C4-2B (cell line): Measurements from ENCODE around the gene NR1I3.

ENCODE experiments used
- CTCF ChIP-seq: fragments of 450-650 bp; conservative IDR thresholded peaks from 2 replicates; pipeline ENCODE4 v1.5.1; 2017; ENCODE audit warnings: mild to moderate bottlenecking
- ZFX ChIP-seq: fragments of 450-650 bp; IDR thresholded peaks from 2 replicates; pipeline ENCODE4 v1.6.1; 2017

- TF ChIP-seq CTCF (peak; percentile 36), ZFX (no peak)
Measured at GRCh38 chr1:161180639-161181038, 57.4 kb downstream of the NR1I3 start.
